A673 (cell line): ENCODE data around the gene SF3A1.

Source experiments
- EZH2 ChIP-seq: fragments of 200-600 bp; sonication (generic); IDR thresholded peaks from 2 replicates; pipeline ENCODE4 v1.6.1; 2017; ENCODE audit warnings: borderline replicate concordance, low read depth, mild to moderate bottlenecking, mixed read lengths, antibody characterized with exemption, low read length; ENCODE audit not compliant: poor library complexity, severe bottlenecking
- TF ChIP-seq, protein P1 (sequence below): fragments of 300-800, 200-600 bp; sonication (generic); conservative IDR thresholded peaks from 2 replicates; pipeline ENCODE4 v1.5.1; 2017; ENCODE audit warnings: low read depth, mild to moderate bottlenecking, antibody characterized with exemption, low read length, moderate library complexity, mixed read lengths

DNA sequence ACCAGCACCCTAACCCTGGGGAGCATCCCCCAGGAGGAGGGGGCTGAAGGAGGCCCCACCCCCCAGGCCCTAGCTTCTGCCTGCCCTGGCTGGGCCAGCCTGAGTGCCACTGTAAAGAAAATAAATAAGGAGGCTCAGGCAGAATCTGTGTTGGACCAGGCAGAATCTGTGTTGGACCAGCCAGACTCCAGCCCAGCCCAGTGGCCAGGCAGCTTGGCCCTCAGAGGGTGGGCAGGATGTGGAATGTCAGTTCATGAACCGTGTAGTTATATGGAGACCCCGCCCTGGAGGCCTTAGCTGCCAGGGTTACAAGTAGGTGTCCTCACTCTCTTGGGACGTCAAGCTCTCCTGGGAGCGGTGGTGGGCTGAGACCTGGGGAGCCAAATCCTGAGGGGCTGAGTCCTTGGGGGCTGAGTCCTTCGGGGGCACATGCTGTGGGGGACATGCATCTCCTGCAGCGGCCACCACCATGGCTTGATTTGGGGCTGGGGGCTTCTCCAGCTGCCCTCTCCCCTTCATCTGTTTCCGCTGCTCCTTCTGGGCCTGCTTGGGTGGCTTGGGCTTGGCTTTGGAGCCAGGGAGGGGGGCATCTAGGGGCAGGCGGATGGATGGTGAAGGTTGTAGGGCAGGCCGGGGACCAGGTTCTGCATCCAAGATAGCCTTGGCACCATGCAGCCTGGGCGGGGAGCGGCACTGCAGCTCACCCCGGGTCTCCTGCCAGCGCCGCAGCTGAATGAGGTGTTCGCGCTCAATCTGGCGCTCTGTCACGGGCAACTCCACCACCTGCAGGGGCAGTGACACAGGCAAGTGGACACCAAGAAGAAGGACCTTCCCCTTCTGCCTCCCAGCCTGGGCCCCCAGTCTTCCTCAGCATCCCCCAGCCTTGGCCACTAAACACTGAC, 64.4 kb downstream of the SF3A1 start:
- TF ChIP-seq, protein P1, sequence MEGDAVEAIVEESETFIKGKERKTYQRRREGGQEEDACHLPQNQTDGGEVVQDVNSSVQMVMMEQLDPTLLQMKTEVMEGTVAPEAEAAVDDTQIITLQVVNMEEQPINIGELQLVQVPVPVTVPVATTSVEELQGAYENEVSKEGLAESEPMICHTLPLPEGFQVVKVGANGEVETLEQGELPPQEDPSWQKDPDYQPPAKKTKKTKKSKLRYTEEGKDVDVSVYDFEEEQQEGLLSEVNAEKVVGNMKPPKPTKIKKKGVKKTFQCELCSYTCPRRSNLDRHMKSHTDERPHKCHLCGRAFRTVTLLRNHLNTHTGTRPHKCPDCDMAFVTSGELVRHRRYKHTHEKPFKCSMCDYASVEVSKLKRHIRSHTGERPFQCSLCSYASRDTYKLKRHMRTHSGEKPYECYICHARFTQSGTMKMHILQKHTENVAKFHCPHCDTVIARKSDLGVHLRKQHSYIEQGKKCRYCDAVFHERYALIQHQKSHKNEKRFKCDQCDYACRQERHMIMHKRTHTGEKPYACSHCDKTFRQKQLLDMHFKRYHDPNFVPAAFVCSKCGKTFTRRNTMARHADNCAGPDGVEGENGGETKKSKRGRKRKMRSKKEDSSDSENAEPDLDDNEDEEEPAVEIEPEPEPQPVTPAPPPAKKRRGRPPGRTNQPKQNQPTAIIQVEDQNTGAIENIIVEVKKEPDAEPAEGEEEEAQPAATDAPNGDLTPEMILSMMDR: no peak
- no peak for TF ChIP-seq EZH2
